HG02938 (cell line): ENCODE results near the gene HK1.

ENCODE experiments used
- ATAC-seq: cut with Tn5 transposase; IDR thresholded peaks from one replicate; pipeline ENCODE4 v1.9.1; 2021; ENCODE audit warnings: mild to moderate bottlenecking, moderate library complexity; ENCODE audit not compliant: unreplicated experiment

The HK1 gene

GRCh38 chr10:69344591-69345252 is 66.4 kb downstream of the HK1 start:
- no peak for ATAC-seq

- ATAC-seq = no peak
Observed at GRCh38 chr10:69345402-69345801, 67.1 kb downstream of the HK1 start.

GRCh38 chr10:69345890-69346474 is 67.7 kb downstream of the HK1 start:
- no peak for ATAC-seq

- ATAC-seq = no peak
Observed at GRCh38 chr10:69346776-69347175, 68.5 kb downstream of the HK1 start.

GRCh38 chr10:69348816-69349541 is 70.7 kb downstream of the HK1 start:
- no peak for ATAC-seq

GRCh38 chr10:69349542-69349888 is 71.2 kb downstream of the HK1 start:
- no peak for ATAC-seq

GRCh38 chr10:69351589-69351988 is 73.3 kb downstream of the HK1 start:
- no peak for ATAC-seq

- ATAC-seq = no peak
Observed at GRCh38 chr10:69352569-69353264, 74.4 kb downstream of the HK1 start.

- ATAC-seq = no peak
Observed at GRCh38 chr10:69353977-69354635, 75.8 kb downstream of the HK1 start.

GRCh38 chr10:69356187-69356586 is 77.9 kb downstream of the HK1 start:
- ATAC-seq = no peak

GRCh38 chr10:69358148-69358795 is 80.0 kb downstream of the HK1 start:
- no peak for ATAC-seq

GRCh38 chr10:69359148-69359547 is 80.9 kb downstream of the HK1 start:
- ATAC-seq = no peak

- no peak for ATAC-seq
Observed at GRCh38 chr10:69359594-69359993, 81.3 kb downstream of the HK1 start.

- no peak for ATAC-seq
Observed at GRCh38 chr10:69360485-69361302, 82.4 kb downstream of the HK1 start.

GRCh38 chr10:69361303-69361614 is 83.0 kb downstream of the HK1 start:
- no peak for ATAC-seq

- no peak for ATAC-seq
Observed at GRCh38 chr10:69362471-69362954, 84.2 kb downstream of the HK1 start.

- no peak for ATAC-seq
Observed at GRCh38 chr10:69363666-69364065, 85.4 kb downstream of the HK1 start.

- no peak for ATAC-seq
Observed at GRCh38 chr10:69364232-69364940, 86.1 kb downstream of the HK1 start.

- no peak for ATAC-seq
Observed at GRCh38 chr10:69366738-69367137, 88.4 kb downstream of the HK1 start.
